GM12878 (cell line): Measurements from ENCODE around the gene SKIL. TPM values are rescaled to one million over a fixed set of nuclear protein-coding genes. Genes with fewer than 3 reads are reported as not detected.

Experiments
- BACH1 ChIP-seq: fragments of 450-650 bp; IDR thresholded peaks from 2 replicates; pipeline ENCODE4 v1.6.1; 2017; ENCODE audit warnings: mild to moderate bottlenecking, borderline replicate concordance
- BRCA1 ChIP-seq: IDR thresholded peaks from 2 replicates; pipeline ENCODE4 v1.6.1; 2011; ENCODE audit warnings: low read depth, low read length, improper control_type of control experiment
- CEBPB ChIP-seq, 2 experiments: fragments of 150-350 bp in 1 of 2; IDR thresholded peaks; 2 replicates each; pipeline ENCODE4 v1.6.1; 2012 to 2014; ENCODE audit warnings: low read depth in 2 of 2, low read length in 2 of 2, borderline replicate concordance in 1 of 2, inconsistent platforms in 1 of 2
- JUND ChIP-seq: IDR thresholded peaks from 2 replicates; pipeline ENCODE4 v1.6.1; 2012; ENCODE audit warnings: low read depth, mild to moderate bottlenecking, low read length, improper control_type of control experiment, moderate library complexity
- NFIC ChIP-seq: IDR thresholded peaks from 2 replicates; pipeline ENCODE4 v1.6.1; 2012; ENCODE audit warnings: low read depth, mild to moderate bottlenecking, inconsistent platforms, low read length, moderate library complexity
- NR2C1 ChIP-seq: fragments of 450-650 bp; IDR thresholded peaks from 2 replicates; pipeline ENCODE4 v1.6.1; 2017; ENCODE audit warnings: antibody characterized with exemption, mild to moderate bottlenecking, moderate library complexity
- PAX5 ChIP-seq: IDR thresholded peaks from 2 replicates; pipeline ENCODE4 v1.6.1; 2011; ENCODE audit warnings: low read depth, low read length, borderline replicate concordance
- PML ChIP-seq: IDR thresholded peaks from 2 replicates; pipeline ENCODE4 v1.6.1; 2012; ENCODE audit warnings: low read length, inconsistent platforms
- RAD51 ChIP-seq: fragments of 450-650 bp; IDR thresholded peaks from 2 replicates; pipeline ENCODE4 v1.6.1; 2016; ENCODE audit warnings: moderate library complexity, mild to moderate bottlenecking, inconsistent platforms
- SREBF1 ChIP-seq: IDR thresholded peaks from 2 replicates; pipeline ENCODE4 v1.6.1; 2012; ENCODE audit warnings: mild to moderate bottlenecking, low read length
- SRF ChIP-seq, 2 experiments: IDR thresholded peaks; 2 replicates each; pipeline ENCODE4 v1.6.1; 2011; ENCODE audit warnings: low read depth in 2 of 2, low read length in 2 of 2, mild to moderate bottlenecking in 1 of 2, moderate library complexity in 1 of 2
- SUZ12 ChIP-seq: fragments of 200-600 bp; sonication (generic); IDR thresholded peaks from one replicate; pipeline ENCODE4 v1.6.1; 2018; ENCODE audit warnings: antibody characterized with exemption, mild to moderate bottlenecking; ENCODE audit not compliant: unreplicated experiment
- USF1 ChIP-seq: IDR thresholded peaks from 2 replicates; pipeline ENCODE4 v1.6.1; 2011; ENCODE audit warnings: borderline replicate concordance, low read depth, mild to moderate bottlenecking, moderate library complexity, mixed read lengths, low read length; ENCODE audit not compliant: insufficient read depth; ENCODE audit errors: extremely low read length
- ZBTB40 ChIP-seq: fragments of 450-650 bp; IDR thresholded peaks from 2 replicates; pipeline ENCODE4 v1.6.1; 2016; ENCODE audit warnings: mild to moderate bottlenecking, moderate library complexity, borderline replicate concordance
- polyA plus RNA-seq, 11 experiments: library from polyadenylated mRNA; depleted of rRNA in 4 of 11; unstranded in 6 of 11; stranded (reverse) in 5 of 11; fragments of >200 nt; fragmentation: Nextera tagmentation in 4 of 11; fragmentation: Illumina TruSeq in 1 of 11; extraction: Ambion mirVana in 4 of 11; extraction: Trizol in 1 of 11; gene quantifications; 1 replicate in 1 of 11; 2 replicates in 10 of 11; pipeline versions ENCODE4 v1.2.1 to v1.2.3, GENCODE V29; 2011 to 2016; ENCODE audit warnings: inconsistent platforms in 2 of 11, missing spikeins in 2 of 11, low read depth in 1 of 11
- total RNA-seq, 4 experiments: library from RNA; depleted of rRNA in 3 of 4; stranded (reverse); fragments of >200 nt in 3 of 4; fragmentation: Illumina TruSeq in 1 of 4; extraction: Trizol in 1 of 4; gene quantifications; 2 replicates each; pipeline versions ENCODE4 v1.2.1 to v1.2.3, GENCODE V29; 2013 to 2021
- TF ChIP-seq, protein P1 (sequence below): fragments of 450-650 bp; formaldehyde crosslinking; IDR thresholded peaks from 2 replicates; pipeline ENCODE4 v1.4.0; 2020; ENCODE audit warnings: mild to moderate bottlenecking, moderate library complexity
- TF ChIP-seq, protein P2 (sequence below): IDR thresholded peaks from 2 replicates; pipeline ENCODE4 v1.6.1; 2011; ENCODE audit warnings: low read depth, low read length, improper control_type of control experiment, borderline replicate concordance
- TF ChIP-seq, protein P3 (sequence below): fragments of 150-350 bp; IDR thresholded peaks from 2 replicates; pipeline ENCODE4 v1.6.1; 2014; ENCODE audit warnings: mild to moderate bottlenecking, low read depth, low read length

SKIL gene
- total and polyA plus RNA-seq, 10 of the 15 experiments (the other 5 are each of a cell fraction or from before 2014, with no cell fraction given), result 2.7 to 14.8 (median 6.7) TPM

GRCh38 chr3:170358042-170359010, 811 bp downstream of the SKIL start (continued):
- TF ChIP-seq, protein P1, sequence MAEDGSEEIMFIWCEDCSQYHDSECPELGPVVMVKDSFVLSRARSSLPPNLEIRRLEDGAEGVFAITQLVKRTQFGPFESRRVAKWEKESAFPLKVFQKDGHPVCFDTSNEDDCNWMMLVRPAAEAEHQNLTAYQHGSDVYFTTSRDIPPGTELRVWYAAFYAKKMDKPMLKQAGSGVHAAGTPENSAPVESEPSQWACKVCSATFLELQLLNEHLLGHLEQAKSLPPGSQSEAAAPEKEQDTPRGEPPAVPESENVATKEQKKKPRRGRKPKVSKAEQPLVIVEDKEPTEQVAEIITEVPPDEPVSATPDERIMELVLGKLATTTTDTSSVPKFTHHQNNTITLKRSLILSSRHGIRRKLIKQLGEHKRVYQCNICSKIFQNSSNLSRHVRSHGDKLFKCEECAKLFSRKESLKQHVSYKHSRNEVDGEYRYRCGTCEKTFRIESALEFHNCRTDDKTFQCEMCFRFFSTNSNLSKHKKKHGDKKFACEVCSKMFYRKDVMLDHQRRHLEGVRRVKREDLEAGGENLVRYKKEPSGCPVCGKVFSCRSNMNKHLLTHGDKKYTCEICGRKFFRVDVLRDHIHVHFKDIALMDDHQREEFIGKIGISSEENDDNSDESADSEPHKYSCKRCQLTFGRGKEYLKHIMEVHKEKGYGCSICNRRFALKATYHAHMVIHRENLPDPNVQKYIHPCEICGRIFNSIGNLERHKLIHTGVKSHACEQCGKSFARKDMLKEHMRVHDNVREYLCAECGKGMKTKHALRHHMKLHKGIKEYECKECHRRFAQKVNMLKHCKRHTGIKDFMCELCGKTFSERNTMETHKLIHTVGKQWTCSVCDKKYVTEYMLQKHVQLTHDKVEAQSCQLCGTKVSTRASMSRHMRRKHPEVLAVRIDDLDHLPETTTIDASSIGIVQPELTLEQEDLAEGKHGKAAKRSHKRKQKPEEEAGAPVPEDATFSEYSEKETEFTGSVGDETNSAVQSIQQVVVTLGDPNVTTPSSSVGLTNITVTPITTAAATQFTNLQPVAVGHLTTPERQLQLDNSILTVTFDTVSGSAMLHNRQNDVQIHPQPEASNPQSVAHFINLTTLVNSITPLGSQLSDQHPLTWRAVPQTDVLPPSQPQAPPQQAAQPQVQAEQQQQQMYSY (CRISPR knock-in tag), result no peak
- TF ChIP-seq USF1 (no peak), PML (no peak), JUND (no peak), NR2C1 (no peak), PAX5 (peak; percentile 88), NFIC (peak; percentile 57; the same call in 1 of the 2 replicates), CEBPB (IDR thresholded peaks at IDR 0.05; ENCODE audit: borderline replicate concordance in 1 of 2, low read depth in 2 of 2, low read length in 2 of 2) (no peak), BRCA1 (no peak), RAD51 (peak; percentile 26; the same call in 1 of the 2 replicates), SRF (IDR thresholded peaks at IDR 0.05; ENCODE audit: low read depth in 2 of 2, low read length in 2 of 2) (no peak), SREBF1 (no peak), ZBTB40 (no peak), BACH1 (no peak), SUZ12 (no peak)
- TF ChIP-seq, protein P2, sequence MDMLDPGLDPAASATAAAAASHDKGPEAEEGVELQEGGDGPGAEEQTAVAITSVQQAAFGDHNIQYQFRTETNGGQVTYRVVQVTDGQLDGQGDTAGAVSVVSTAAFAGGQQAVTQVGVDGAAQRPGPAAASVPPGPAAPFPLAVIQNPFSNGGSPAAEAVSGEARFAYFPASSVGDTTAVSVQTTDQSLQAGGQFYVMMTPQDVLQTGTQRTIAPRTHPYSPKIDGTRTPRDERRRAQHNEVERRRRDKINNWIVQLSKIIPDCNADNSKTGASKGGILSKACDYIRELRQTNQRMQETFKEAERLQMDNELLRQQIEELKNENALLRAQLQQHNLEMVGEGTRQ, result no peak
- TF ChIP-seq, protein P3, sequence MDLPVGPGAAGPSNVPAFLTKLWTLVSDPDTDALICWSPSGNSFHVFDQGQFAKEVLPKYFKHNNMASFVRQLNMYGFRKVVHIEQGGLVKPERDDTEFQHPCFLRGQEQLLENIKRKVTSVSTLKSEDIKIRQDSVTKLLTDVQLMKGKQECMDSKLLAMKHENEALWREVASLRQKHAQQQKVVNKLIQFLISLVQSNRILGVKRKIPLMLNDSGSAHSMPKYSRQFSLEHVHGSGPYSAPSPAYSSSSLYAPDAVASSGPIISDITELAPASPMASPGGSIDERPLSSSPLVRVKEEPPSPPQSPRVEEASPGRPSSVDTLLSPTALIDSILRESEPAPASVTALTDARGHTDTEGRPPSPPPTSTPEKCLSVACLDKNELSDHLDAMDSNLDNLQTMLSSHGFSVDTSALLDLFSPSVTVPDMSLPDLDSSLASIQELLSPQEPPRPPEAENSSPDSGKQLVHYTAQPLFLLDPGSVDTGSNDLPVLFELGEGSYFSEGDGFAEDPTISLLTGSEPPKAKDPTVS, result no peak
